ENCODE data around the gene UBXN1. TPM values are rescaled to one million over a fixed set of nuclear protein-coding genes. Genes with fewer than 3 reads are reported as not detected.
A peak's percentile ranks its signal among the peaks of the same experiment; 100 is the strongest.
"Not testable (repeated sequence)": the region's sequence is repeated elsewhere in the genome, so short reads cannot be mapped to it uniquely, and the experiment has no call there.

Gene UBXN1
- total RNA-seq, 1 experiment from 2014 or later: 94.2 TPM

GRCh38 chr11:62676698-62677097, 2.2 kb downstream of the UBXN1 start:
- intact Hi-C loops (cut with micrococcal nuclease): loop anchor here (10.0 kb wide), 1 partner anchor 88 kb away; the partner anchor contains the start of gene POLR2G
- H3K4me2 ChIP-seq (ENCODE audit: low read length): 0 out of 2 replicates have a peak overlapping the region, but pooled peaks have one; percentile 95
- no peaks in the 10 kb centered on the region for H4K20me1 ChIP-seq (ENCODE audit: insufficient read depth)
- ATAC-seq: no peak
- peaks cover 66% of the 10 kb centered on the region for H3K79me2 ChIP-seq (ENCODE audit: insufficient read depth, low read length)
- no peak overlapping the region for H3K4me3 ChIP-seq (replicated peaks in 1 of 2; ENCODE audit: low read depth in 1 of 2, low read length in 2 of 2)
- H3K9me3 ChIP-seq (ENCODE audit: control insufficient read depth in 1 of 2, insufficient read depth in 1 of 2, low read depth in 1 of 2, low read length in 2 of 2): no peaks in the 10 kb centered on the region
- no TSS peak for BruUV-seq (replicated peaks)
- DNase-seq (ENCODE audit: low read depth, low spot score): no peak
- H3K4me1 ChIP-seq (ENCODE audit: control insufficient read depth in 1 of 2, insufficient read depth in 2 of 2, low read length in 2 of 2): peaks cover 32 to 58% of the 10 kb centered on the region in 2 experiments
- no peak overlapping the region for H3K9ac ChIP-seq (ENCODE audit: low read length)
- H3K9me2 ChIP-seq (ENCODE audit: insufficient read depth): no peaks in the 10 kb centered on the region
- ChIA-PET RAD21 (ENCODE audit: low non-redundant PET in 1 of 2, low total read pairs in 2 of 2, uncharacterized antibody in 2 of 2, unreplicated experiment in 2 of 2) (no interaction called here), POLR2A (interaction anchor here (0.9 to 3.9 kb wide), 4 partner anchors 12 to 85 kb away, joined by 3 to 21 read pairs (median 5); partner anchors contain the start of genes C11orf98, CSKMT, HNRNPUL2 and TUT1), CTCF (no interaction called here)
- TF ChIP-seq SIN3A (IDR thresholded peaks at IDR 0.05; ENCODE audit: low read depth) (no peak), CTCF (IDR thresholded peaks at IDR 0.05 in 2 of 3, conservative IDR thresholded peaks at IDR 0.05 in 1 of 3; ENCODE audit: borderline replicate concordance in 1 of 3, insufficient read depth in 1 of 3, low read depth in 2 of 3, low read length in 2 of 3) (0 out of 6 replicates have a peak, but pooled peaks of 1 of the 3 experiments have one; percentile 14)
- no peak overlapping the region; the same call in 1 of the 2 replicates for H3K27ac ChIP-seq (ENCODE audit: low read depth, low read length)
- H2AFZ ChIP-seq (ENCODE audit: low read depth, low read length, poor library complexity, severe bottlenecking): no peak overlapping the region
- H3K36me3 ChIP-seq (ENCODE audit: control insufficient read depth in 1 of 2, insufficient read depth in 2 of 2, low read length in 2 of 2): peaks cover 6 to 11% of the 10 kb centered on the region in 2 experiments; a peak in 3 of 4 replicates
- H3K27me3 ChIP-seq (ENCODE audit: insufficient read depth, low read length): no peaks in the 10 kb centered on the region

GRCh38 chr11:62675415-62675814, 3.5 kb downstream of the UBXN1 start:
- RAD21 ChIA-PET (ENCODE audit: low non-redundant PET in 1 of 2, low total read pairs in 2 of 2, uncharacterized antibody in 2 of 2, unreplicated experiment in 2 of 2); CTCF ChIA-PET; DNase-seq (ENCODE audit: low read depth, low spot score); H2AFZ ChIP-seq (ENCODE audit: low read depth, low read length, poor library complexity, severe bottlenecking); BruUV-seq (replicated peaks); H3K27ac ChIP-seq (ENCODE audit: low read depth, low read length); H3K27me3 ChIP-seq (ENCODE audit: insufficient read depth, low read length); H3K9me3 ChIP-seq (ENCODE audit: control insufficient read depth in 1 of 2, insufficient read depth in 1 of 2, low read depth in 1 of 2, low read length in 2 of 2); H4K20me1 ChIP-seq (ENCODE audit: insufficient read depth); H3K4me2 ChIP-seq (ENCODE audit: low read length); H3K4me3 ChIP-seq (replicated peaks in 1 of 2; ENCODE audit: low read depth in 1 of 2, low read length in 2 of 2); H3K9ac ChIP-seq (ENCODE audit: low read length); ATAC-seq; H3K9me2 ChIP-seq (ENCODE audit: insufficient read depth): not testable (repeated sequence)
- H3K79me2 ChIP-seq (ENCODE audit: insufficient read depth, low read length): peaks cover 78% of the 10 kb centered on the region
- POLR2A ChIA-PET: interaction anchor here (1.4 to 3.9 kb wide), 3 partner anchors 10 to 86 kb away, joined by 3 to 21 read pairs (median 6); partner anchors contain the start of genes C11orf98, CSKMT, POLR2G and TUT1
- H3K4me1 ChIP-seq (ENCODE audit: control insufficient read depth in 1 of 2, insufficient read depth in 2 of 2, low read length in 2 of 2): peaks cover 33 to 54% of the 10 kb centered on the region in 2 experiments
- intact Hi-C loops (cut with micrococcal nuclease): loop anchor here (10.0 kb wide), 1 partner anchor 89 kb away; the partner anchor contains the start of gene POLR2G
- H3K36me3 ChIP-seq (ENCODE audit: control insufficient read depth in 1 of 2, insufficient read depth in 2 of 2, low read length in 2 of 2): peaks cover 6 to 11% of the 10 kb centered on the region in 2 experiments; a peak in 3 of 4 replicates

Measured in HCT116 (cell line).